IMR-90 (cell line): ENCODE measurements around the gene NATD1. TPM values are rescaled to one million over a fixed set of nuclear protein-coding genes. Genes with fewer than 3 reads are reported as not detected.

Experiments
- ATAC-seq: fragments of 200-7000 bp; cut with Tn5 transposase; 2 replicates; pipeline ENCODE4 v1.9.1; 2020; ENCODE audit warnings: low read depth, mild to moderate bottlenecking, moderate library complexity
- BruUV-seq: library from RNA; stranded (reverse); fragments of 400-500 nt; replicated peaks from 2 replicates; lab custom pipeline; 2021; lab: Mats Ljungman, UMichigan
- CTCF ChIA-PET: fragments of 300-600 bp; formaldehyde crosslinking; extraction: SDS; loops from one replicate; lab custom pipeline; 2021; ENCODE audit warnings: antibody characterized with exemption; lab: Yijun Ruan, JAX
- POLR2A ChIA-PET: fragments of 300-600 bp; sonication (Branson Sonifier 250); formaldehyde crosslinking; loops from one replicate; lab custom pipeline; 2022; ENCODE audit warnings: antibody characterized with exemption; ENCODE audit not compliant: unreplicated experiment; lab: Charles Lee
- DNase-seq: peaks from one replicate; pipeline ENCODE4 v3.0.0; 2013
- H2AFZ ChIP-seq: replicated peaks from 2 replicates; pipeline ENCODE3; 2013; ENCODE audit warnings: low read length, mild to moderate bottlenecking; ENCODE audit not compliant: poor library complexity
- H2AK5ac ChIP-seq: 2 replicates; pipeline ENCODE4 v1.6.1; 2013; ENCODE audit warnings: low read depth, low read length, inconsistent platforms
- H2AK9ac ChIP-seq: replicated peaks from 2 replicates; pipeline ENCODE3; 2013; ENCODE audit warnings: mild to moderate bottlenecking, low read depth, low read length, moderate library complexity; ENCODE audit not compliant: poor library complexity
- H2BK120ac ChIP-seq: 2 replicates; pipeline ENCODE4 v1.6.1; 2013; ENCODE audit warnings: low read depth, low read length, inconsistent platforms
- H2BK15ac ChIP-seq: 3 replicates; pipeline ENCODE4 v1.6.1; 2013; ENCODE audit warnings: low read depth, low read length, inconsistent platforms
- H2BK20ac ChIP-seq: 2 replicates; pipeline ENCODE4 v1.6.1; 2013; ENCODE audit warnings: low read depth, mild to moderate bottlenecking, inconsistent platforms, low read length, moderate library complexity
- H2BK5ac ChIP-seq: 2 replicates; pipeline ENCODE4 v1.6.1; 2013; ENCODE audit warnings: mild to moderate bottlenecking, low read depth, low read length, inconsistent platforms; ENCODE audit not compliant: poor library complexity, severe bottlenecking
- H3K14ac ChIP-seq: replicated peaks from 2 replicates; pipeline ENCODE4 v1.6.1; 2013; ENCODE audit warnings: low read depth, low read length, inconsistent platforms
- H3K18ac ChIP-seq: 2 replicates; pipeline ENCODE4 v1.6.1; 2013; ENCODE audit warnings: low read depth, low read length, control low read depth
- H3K23ac ChIP-seq: 2 replicates; pipeline ENCODE4 v1.6.1; 2013; ENCODE audit warnings: low read depth, low read length, inconsistent platforms
- H3K27ac ChIP-seq: 2 replicates; pipeline ENCODE4 v1.5.1; 2013; ENCODE audit warnings: mild to moderate bottlenecking, control low read depth, low read length; ENCODE audit not compliant: insufficient read depth
- H3K27me3 ChIP-seq: 2 replicates; pipeline ENCODE4 v1.6.1; 2013; ENCODE audit warnings: low read length; ENCODE audit not compliant: control insufficient read depth, insufficient read depth
- H3K36me3 ChIP-seq: 2 replicates; pipeline ENCODE4 v1.6.1; 2013; ENCODE audit warnings: low read length, mixed read lengths; ENCODE audit not compliant: control insufficient read depth, insufficient read depth
- H3K4ac ChIP-seq: 2 replicates; pipeline ENCODE4 v1.6.1; 2013; ENCODE audit warnings: low read depth, low read length, inconsistent platforms
- H3K4me1 ChIP-seq: 2 replicates; pipeline ENCODE4 v1.6.1; 2013; ENCODE audit warnings: low read length, mixed read lengths; ENCODE audit not compliant: control insufficient read depth, insufficient read depth
- H3K4me2 ChIP-seq: 2 replicates; pipeline ENCODE4 v1.6.1; 2013; ENCODE audit warnings: low read depth, mild to moderate bottlenecking, control low read depth, low read length, moderate library complexity
- H3K4me3 ChIP-seq: 2 replicates; pipeline ENCODE4 v1.5.1; 2013; ENCODE audit warnings: low read depth, mild to moderate bottlenecking, control low read depth, low read length, moderate library complexity; ENCODE audit not compliant: insufficient read depth
- H3K56ac ChIP-seq: 2 replicates; pipeline ENCODE4 v1.6.1; 2013; ENCODE audit warnings: low read length, inconsistent platforms; ENCODE audit not compliant: insufficient read depth; ENCODE audit errors: extremely low read depth
- H3K79me1 ChIP-seq, 2 experiments: 2 replicates each; pipeline ENCODE4 v1.6.1; 2013; ENCODE audit warnings: low read length in 2 of 2, inconsistent platforms in 1 of 2, low read depth in 1 of 2
- H3K9ac ChIP-seq: 2 replicates; pipeline ENCODE4 v1.6.1; 2013; ENCODE audit warnings: low read depth, low read length, control low read depth
- H3K9me1 ChIP-seq: 2 replicates; pipeline ENCODE4 v1.6.1; 2013; ENCODE audit warnings: low read length, inconsistent platforms; ENCODE audit not compliant: insufficient read depth
- H3K9me3 ChIP-seq: 2 replicates; pipeline ENCODE4 v1.6.1; 2013; ENCODE audit warnings: low read length; ENCODE audit not compliant: control insufficient read depth, insufficient read depth
- H4K20me1 ChIP-seq: 2 replicates; pipeline ENCODE4 v1.6.1; 2013; ENCODE audit warnings: low read length, inconsistent platforms; ENCODE audit not compliant: insufficient read depth
- H4K5ac ChIP-seq: 2 replicates; pipeline ENCODE4 v1.6.1; 2013; ENCODE audit warnings: mild to moderate bottlenecking, low read depth, low read length, control low read depth
- H4K8ac ChIP-seq, 2 experiments: 2 replicates each; pipeline ENCODE4 v1.6.1; 2013; ENCODE audit warnings: low read depth in 2 of 2, low read length in 2 of 2, control low read depth in 1 of 2, inconsistent platforms in 1 of 2
- H4K91ac ChIP-seq: 2 replicates; pipeline ENCODE4 v1.6.1; 2013; ENCODE audit warnings: low read depth, low read length, inconsistent platforms; ENCODE audit not compliant: insufficient read depth
- BHLHE40 ChIP-seq: fragments of 150-350 bp; IDR thresholded peaks from 2 replicates; pipeline ENCODE4 v1.6.1; 2016; ENCODE audit warnings: mild to moderate bottlenecking, low read depth, low read length
- CEBPB ChIP-seq: IDR thresholded peaks from 2 replicates; pipeline ENCODE4 v1.6.1; 2012; ENCODE audit warnings: low read depth, low read length, improper control_type of control experiment
- CHD1 ChIP-seq: IDR thresholded peaks from 2 replicates; pipeline ENCODE4 v1.6.1; 2012; ENCODE audit warnings: low read depth, low read length, improper control_type of control experiment
- FOS ChIP-seq: fragments of 150-350 bp; IDR thresholded peaks from 2 replicates; pipeline ENCODE4 v1.6.1; 2016; ENCODE audit warnings: low read depth, low read length
- MAFK ChIP-seq: IDR thresholded peaks from 2 replicates; pipeline ENCODE4 v1.6.1; 2012; ENCODE audit warnings: low read depth, low read length, improper control_type of control experiment
- MAZ ChIP-seq: IDR thresholded peaks from 2 replicates; pipeline ENCODE4 v1.6.1; 2012; ENCODE audit warnings: low read depth, mild to moderate bottlenecking, low read length, improper control_type of control experiment, moderate library complexity, borderline replicate concordance
- MXI1 ChIP-seq: IDR thresholded peaks from 2 replicates; pipeline ENCODE4 v1.6.1; 2012; ENCODE audit warnings: low read depth, mild to moderate bottlenecking, low read length, moderate library complexity, borderline replicate concordance
- NFE2L2 ChIP-seq: fragments of 150-350 bp; IDR thresholded peaks from 2 replicates; pipeline ENCODE4 v1.6.1; 2016; ENCODE audit warnings: low read depth, mild to moderate bottlenecking, low read length
- POLR2A ChIP-seq: IDR thresholded peaks from 2 replicates; pipeline ENCODE4 v1.6.1; 2012; ENCODE audit warnings: mild to moderate bottlenecking, low read depth, low read length
- RAD21 ChIP-seq: IDR thresholded peaks from 2 replicates; pipeline ENCODE4 v1.6.1; 2012; ENCODE audit warnings: low read length, improper control_type of control experiment
- RCOR1 ChIP-seq: IDR thresholded peaks from 2 replicates; pipeline ENCODE4 v1.6.1; 2012; ENCODE audit warnings: mild to moderate bottlenecking, low read length, improper control_type of control experiment; ENCODE audit not compliant: insufficient replicate concordance
- RFX5 ChIP-seq: IDR thresholded peaks from 2 replicates; pipeline ENCODE4 v1.8.0; 2012; ENCODE audit warnings: low read depth, mild to moderate bottlenecking, low read length, moderate library complexity
- SMC3 ChIP-seq: fragments of 150-350 bp; IDR thresholded peaks from 2 replicates; pipeline ENCODE4 v1.6.1; 2016; ENCODE audit warnings: low read depth, mild to moderate bottlenecking, antibody characterized with exemption, low read length, moderate library complexity
- WGBS, 2 experiments: methylation state at CpG; one replicate each; pipeline versions ENCODE4 v1.1.5 to v1.1.7; 2013; ENCODE audit warnings: missing lambda C conversion rate in 2 of 2; ENCODE audit not compliant: insufficient read length in 1 of 2; ENCODE audit errors: extremely low coverage in 2 of 2; 5-methylcytosine and 5-hydroxymethylcytosine counted together
- dilution Hi-C: fragments of 300-500 bp; cut with HindIII; formaldehyde crosslinking; loops from one replicate; pipeline ENCODE4 v1.14.3; 2018; ENCODE audit warnings: low sequenced_read_pairs; ENCODE audit not compliant: unreplicated experiment
- in situ Hi-C: fragments of 300-500 bp; cut with MboI; formaldehyde crosslinking; loops from 3 replicates; pipeline ENCODE4 v1.14.3; 2019; ENCODE audit warnings: low sequenced_read_pairs, inconsistent platforms, mixed read lengths
- intact Hi-C: fragments of 100-400 bp; cut with micrococcal nuclease; formaldehyde crosslinking; loops from 2 replicates; pipeline ENCODE4 v1.10.0; 2022
- polyA plus RNA-seq, 3 experiments: library from polyadenylated mRNA; depleted of rRNA; stranded (reverse); fragments of >200 nt; gene quantifications; 2 replicates each; pipeline ENCODE4 v1.2.3, GENCODE V29; 2012; ENCODE audit warnings: low replicate concordance in 1 of 3
- total RNA-seq: library from RNA; depleted of rRNA; stranded (reverse); fragments of >200 nt; gene quantifications from 2 replicates; pipeline ENCODE4 v1.2.3, GENCODE V29; 2012
- TF ChIP-seq, protein P1 (sequence below): conservative IDR thresholded peaks from 2 replicates; pipeline ENCODE4 v1.5.1; 2012; ENCODE audit warnings: mild to moderate bottlenecking, low read depth, low read length, improper control_type of control experiment
- TF ChIP-seq, protein P2 (sequence below): fragments of 150-350 bp; IDR thresholded peaks from 2 replicates; pipeline ENCODE4 v1.6.1; 2017; ENCODE audit warnings: mild to moderate bottlenecking, antibody characterized with exemption, low read length, low read depth

NATD1 gene
- total and polyA plus RNA-seq, 2 of the 4 experiments (the other 2 are of a cell fraction), result 0.90 to 4.3 TPM

DNA sequence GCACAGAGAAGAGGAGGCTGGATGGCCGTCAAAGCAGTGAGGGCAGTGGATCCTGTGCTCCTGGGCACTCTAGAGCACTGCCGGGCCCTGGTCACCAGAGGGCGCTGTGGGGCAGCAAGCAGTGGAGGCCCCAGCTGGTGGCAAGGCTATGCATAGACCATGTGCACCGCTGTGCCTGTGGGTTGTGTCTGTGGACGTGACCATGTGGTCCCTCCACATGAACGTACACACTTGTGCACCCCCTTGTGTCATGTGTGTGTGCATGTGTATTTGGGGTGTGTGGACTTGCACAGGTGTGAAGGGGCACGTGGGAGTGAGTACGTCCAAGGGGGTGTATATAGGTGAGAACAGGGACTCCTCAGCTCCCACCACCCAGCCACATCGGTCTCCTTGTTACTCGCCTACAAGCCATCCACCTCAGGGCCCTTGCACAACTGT lies 26.9 kb upstream of the NATD1 start:
- H3K27ac ChIP-seq, result no peak overlapping the region
- dilution Hi-C loops, result no loop called here
- H3K9me3 ChIP-seq, result no peaks in the 10 kb centered on the region
- H3K18ac ChIP-seq, result no peak overlapping the region
- peak overlapping the region; percentile 90 for H3K4ac ChIP-seq
- H2AK5ac ChIP-seq, result peak overlapping the region; percentile 100
- H2AK9ac ChIP-seq, result peak overlapping the region; percentile 93
- peak overlapping the region; percentile 86 for H2BK20ac ChIP-seq
- no peaks in the 10 kb centered on the region for H3K36me3 ChIP-seq
- BruUV-seq, result no TSS peak
- peaks cover 19% of the 10 kb centered on the region for H3K9me1 ChIP-seq
- H3K4me3 ChIP-seq, result no peak overlapping the region
- H4K20me1 ChIP-seq, result peaks cover 4% of the 10 kb centered on the region
- in situ Hi-C loops, result loop anchor here (5.0 kb wide), 1 partner anchor 232 kb away; no protein-coding TSS in a partner anchor
- H3K4me2 ChIP-seq, result no peak overlapping the region
- peak overlapping the region in 1 of 2 experiments; percentile 71; a peak in 2 of 4 replicates for H4K8ac ChIP-seq
- intact Hi-C loops, result loop anchor here (1.0 to 5.0 kb wide), 3 partner anchors 68 to 233 kb away; partner anchors contain the start of gene TMEM11
- no peaks in the 10 kb centered on the region for H3K27me3 ChIP-seq
- WGBS, 2 experiments, result no CpG with 5 or more reads among the region's 10 CpGs
- ChIA-PET POLR2A (no interaction called here), CTCF (interaction anchor here (1.1 to 1.2 kb wide), 3 partner anchors 19 to 159 kb away, joined by 3 to 4 read pairs (median 3); no protein-coding TSS in a partner anchor)
- no peak overlapping the region for H3K56ac ChIP-seq
- ATAC-seq, result peak; percentile 33
- H4K91ac ChIP-seq, result peak overlapping the region; percentile 79
- peak overlapping the region; percentile 91; the same call in 1 of the 2 replicates for H2BK120ac ChIP-seq
- peaks cover 6 to 35% of the 10 kb centered on the region in 2 experiments; a peak in 3 of 4 replicates for H3K79me1 ChIP-seq
- peak; percentile 74 for DNase-seq
- H3K23ac ChIP-seq, result 0 out of 2 replicates have a peak overlapping the region, but pooled peaks have one; percentile 17
- peaks cover 28% of the 10 kb centered on the region for H3K4me1 ChIP-seq
- H4K5ac ChIP-seq, result no peak overlapping the region
- H3K14ac ChIP-seq, result peak overlapping the region; percentile 91
- H2AFZ ChIP-seq, result peak overlapping the region; percentile 92
- H3K9ac ChIP-seq, result no peak overlapping the region
- H2BK5ac ChIP-seq, result no peak overlapping the region
- peak overlapping the region; percentile 96; the same call in 2 of the 3 replicates for H2BK15ac ChIP-seq
- no peak for TF ChIP-seq FOS
- peak; percentile 98 for TF ChIP-seq MXI1
- peak; percentile 88 for TF ChIP-seq SMC3
- TF ChIP-seq RFX5, result no peak
- TF ChIP-seq CHD1, result no peak
- no peak for TF ChIP-seq POLR2A
- TF ChIP-seq BHLHE40, result 0 out of 2 replicates have a peak, but pooled peaks have one; percentile 9
- no peak for TF ChIP-seq MAFK
- TF ChIP-seq RAD21, result peak; percentile 95
- no peak for TF ChIP-seq RCOR1
- TF ChIP-seq, protein P1, sequence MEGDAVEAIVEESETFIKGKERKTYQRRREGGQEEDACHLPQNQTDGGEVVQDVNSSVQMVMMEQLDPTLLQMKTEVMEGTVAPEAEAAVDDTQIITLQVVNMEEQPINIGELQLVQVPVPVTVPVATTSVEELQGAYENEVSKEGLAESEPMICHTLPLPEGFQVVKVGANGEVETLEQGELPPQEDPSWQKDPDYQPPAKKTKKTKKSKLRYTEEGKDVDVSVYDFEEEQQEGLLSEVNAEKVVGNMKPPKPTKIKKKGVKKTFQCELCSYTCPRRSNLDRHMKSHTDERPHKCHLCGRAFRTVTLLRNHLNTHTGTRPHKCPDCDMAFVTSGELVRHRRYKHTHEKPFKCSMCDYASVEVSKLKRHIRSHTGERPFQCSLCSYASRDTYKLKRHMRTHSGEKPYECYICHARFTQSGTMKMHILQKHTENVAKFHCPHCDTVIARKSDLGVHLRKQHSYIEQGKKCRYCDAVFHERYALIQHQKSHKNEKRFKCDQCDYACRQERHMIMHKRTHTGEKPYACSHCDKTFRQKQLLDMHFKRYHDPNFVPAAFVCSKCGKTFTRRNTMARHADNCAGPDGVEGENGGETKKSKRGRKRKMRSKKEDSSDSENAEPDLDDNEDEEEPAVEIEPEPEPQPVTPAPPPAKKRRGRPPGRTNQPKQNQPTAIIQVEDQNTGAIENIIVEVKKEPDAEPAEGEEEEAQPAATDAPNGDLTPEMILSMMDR, result peak; percentile 96
- TF ChIP-seq NFE2L2, result no peak
- TF ChIP-seq, protein P2, sequence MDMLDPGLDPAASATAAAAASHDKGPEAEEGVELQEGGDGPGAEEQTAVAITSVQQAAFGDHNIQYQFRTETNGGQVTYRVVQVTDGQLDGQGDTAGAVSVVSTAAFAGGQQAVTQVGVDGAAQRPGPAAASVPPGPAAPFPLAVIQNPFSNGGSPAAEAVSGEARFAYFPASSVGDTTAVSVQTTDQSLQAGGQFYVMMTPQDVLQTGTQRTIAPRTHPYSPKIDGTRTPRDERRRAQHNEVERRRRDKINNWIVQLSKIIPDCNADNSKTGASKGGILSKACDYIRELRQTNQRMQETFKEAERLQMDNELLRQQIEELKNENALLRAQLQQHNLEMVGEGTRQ, result peak; percentile 34; the same call in 1 of the 2 replicates
- TF ChIP-seq MAZ, result peak; percentile 48; the same call in 1 of the 2 replicates
- no peak for TF ChIP-seq CEBPB
